GM12878 (cell line): Measurements from ENCODE around the gene IRF2. TPM values are rescaled to one million over a fixed set of nuclear protein-coding genes. Genes with fewer than 3 reads are reported as not detected.

Experiments used
- ATAC-seq: fragments of 200-7000 bp; cut with Tn5 transposase; 3 replicates; pipeline ENCODE4 v1.9.1; 2020; ENCODE audit warnings: mild to moderate bottlenecking, moderate library complexity
- BruUV-seq: library from RNA; stranded (reverse); fragments of 400-500 nt; replicated peaks from 2 replicates; lab custom pipeline; 2021; lab: Mats Ljungman, UMichigan
- CTCF ChIA-PET: fragments of 300-600 bp; sonication (Branson Sonifier 250); formaldehyde crosslinking; extraction: SDS; loops from one replicate; lab custom pipeline; 2021; ENCODE audit warnings: inconsistent platforms; lab: Yijun Ruan, JAX
- POLR2A ChIA-PET: fragments of 350-600 bp; formaldehyde crosslinking; extraction: SDS; loops from one replicate; lab custom pipeline; 2021; ENCODE audit warnings: inconsistent platforms; lab: Charles Lee
- RAD21 ChIA-PET: fragments of 300-600 bp; sonication (Branson Sonifier 250); formaldehyde crosslinking; loops from one replicate; lab custom pipeline; 2023; ENCODE audit warnings: antibody characterized with exemption; ENCODE audit not compliant: unreplicated experiment; lab: Charles Lee
- SMC1A ChIA-PET: fragments of 300-600 bp; sonication (Branson Sonifier 250); formaldehyde crosslinking; loops from one replicate; lab custom pipeline; 2023; ENCODE audit not compliant: unreplicated experiment, uncharacterized antibody; lab: Charles Lee
- DNase-seq: peaks from one replicate; pipeline ENCODE4 v3.0.0-alpha.2; 2011; ENCODE audit warnings: low read depth, low spot score
- FAIRE-seq: peaks from 3 replicates; lab custom pipeline; 2011; peaks lifted over from hg19 to GRCh38; lab: Jason Lieb, UNC
- H2AFZ ChIP-seq: 2 replicates; pipeline ENCODE4 v1.6.0; 2011; ENCODE audit warnings: low read depth, low read length, control low read depth; ENCODE audit not compliant: control insufficient read depth
- H3K27ac ChIP-seq: 2 replicates; pipeline ENCODE4 v1.5.1; 2011; ENCODE audit warnings: control low read depth; ENCODE audit not compliant: control insufficient read depth, insufficient read depth
- H3K27me3 ChIP-seq, 2 experiments: replicated peaks in 1 of 2; 2 replicates each; pipeline versions ENCODE4 v1.6.0 to v1.6.1; 2011; ENCODE audit warnings: low read length in 1 of 2; ENCODE audit not compliant: control insufficient read depth in 2 of 2, insufficient read depth in 2 of 2
- H3K36me3 ChIP-seq, 2 experiments: 2 replicates each; pipeline ENCODE4 v1.5.1; 2011; ENCODE audit warnings: low read length in 1 of 2; ENCODE audit not compliant: control insufficient read depth in 2 of 2, insufficient read depth in 2 of 2
- H3K4me1 ChIP-seq: 2 replicates; pipeline ENCODE4 v1.6.1; 2011; ENCODE audit warnings: mild to moderate bottlenecking, low read length, moderate library complexity, mixed read lengths; ENCODE audit not compliant: control insufficient read depth, insufficient read depth
- H3K4me2 ChIP-seq: 2 replicates; pipeline ENCODE4 v1.6.0; 2011; ENCODE audit warnings: control low read depth; ENCODE audit not compliant: control insufficient read depth, insufficient read depth
- H3K4me3 ChIP-seq: fragments of 200-600 bp; sonication (generic); 2 replicates; pipeline ENCODE4 v1.5.1; 2016
- H3K79me2 ChIP-seq: 2 replicates; pipeline ENCODE4 v1.6.0; 2011; ENCODE audit warnings: low read length; ENCODE audit not compliant: control insufficient read depth, insufficient read depth
- H3K9ac ChIP-seq: 2 replicates; pipeline ENCODE4 v1.8.0; 2011; ENCODE audit warnings: low read length, control low read depth, mixed read lengths; ENCODE audit not compliant: control insufficient read depth, insufficient read depth
- H3K9me3 ChIP-seq: replicated peaks from 3 replicates; pipeline ENCODE4 v1.5.1; 2011; ENCODE audit warnings: mild to moderate bottlenecking, low read length; ENCODE audit not compliant: control insufficient read depth, insufficient read depth
- H4K20me1 ChIP-seq: 2 replicates; pipeline ENCODE4 v1.6.0; 2011; ENCODE audit not compliant: control insufficient read depth, insufficient read depth
- ASH2L ChIP-seq: fragments of 300-600, 200-600 bp; sonication (generic); IDR thresholded peaks from 2 replicates; pipeline ENCODE4 v1.6.1; 2017; ENCODE audit warnings: low read depth, mild to moderate bottlenecking, borderline replicate concordance
- ATF7 ChIP-seq: fragments of 450-650 bp; IDR thresholded peaks from 2 replicates; pipeline ENCODE4 v1.6.1; 2016; ENCODE audit warnings: low read depth, mild to moderate bottlenecking
- BCL11A ChIP-seq: IDR thresholded peaks from 2 replicates; pipeline ENCODE4 v1.6.1; 2011; ENCODE audit warnings: low read depth, low read length
- MYB ChIP-seq: fragments of 150-350 bp; IDR thresholded peaks from 2 replicates; pipeline ENCODE4 v1.6.1; 2014; ENCODE audit warnings: mild to moderate bottlenecking, low read depth, low read length, borderline replicate concordance
- POLR2AphosphoS5 ChIP-seq: IDR thresholded peaks from 2 replicates; pipeline ENCODE4 v1.6.1; 2011; ENCODE audit warnings: mild to moderate bottlenecking, low read length, inconsistent platforms
- RELA ChIP-seq: fragments of 450-650 bp; IDR thresholded peaks from 2 replicates; pipeline ENCODE4 v1.8.0; 2014; ENCODE audit warnings: borderline replicate concordance; ENCODE audit not compliant: partially characterized antibody
- RFX5 ChIP-seq: IDR thresholded peaks from 2 replicates; pipeline ENCODE4 v1.6.1; 2011; ENCODE audit warnings: low read depth, low read length, improper control_type of control experiment
- SMAD5 ChIP-seq: IDR thresholded peaks from 2 replicates; pipeline ENCODE4 v1.6.1; 2016; ENCODE audit warnings: antibody characterized with exemption, low read depth
- SPI1 ChIP-seq: IDR thresholded peaks from 2 replicates; pipeline ENCODE4 v1.6.1; 2011; ENCODE audit warnings: low read depth, mild to moderate bottlenecking, low read length, moderate library complexity, borderline replicate concordance; ENCODE audit not compliant: insufficient read depth
- SRF ChIP-seq, 2 experiments: IDR thresholded peaks; 2 replicates each; pipeline ENCODE4 v1.6.1; 2011; ENCODE audit warnings: low read depth in 2 of 2, low read length in 2 of 2, mild to moderate bottlenecking in 1 of 2, moderate library complexity in 1 of 2
- SUZ12 ChIP-seq: fragments of 200-600 bp; sonication (generic); IDR thresholded peaks from one replicate; pipeline ENCODE4 v1.6.1; 2018; ENCODE audit warnings: antibody characterized with exemption, mild to moderate bottlenecking; ENCODE audit not compliant: unreplicated experiment
- TARDBP ChIP-seq: IDR thresholded peaks from 2 replicates; pipeline ENCODE4 v1.6.1; 2016; ENCODE audit warnings: borderline replicate concordance
- USF2 ChIP-seq: IDR thresholded peaks from 2 replicates; pipeline ENCODE4 v1.6.1; 2011; ENCODE audit warnings: low read depth, low read length, improper control_type of control experiment, borderline replicate concordance
- WRNIP1 ChIP-seq: IDR thresholded peaks from 2 replicates; pipeline ENCODE4 v1.6.1; 2011; ENCODE audit warnings: low read depth, low read length, improper control_type of control experiment, borderline replicate concordance
- ZNF274 ChIP-seq: IDR thresholded peaks from one replicate; pipeline ENCODE4 v1.8.0; 2011; ENCODE audit not compliant: insufficient read length, insufficient read depth
- ZNF592 ChIP-seq: fragments of 450-650 bp; IDR thresholded peaks from 2 replicates; pipeline ENCODE4 v1.6.1; 2017; ENCODE audit warnings: mild to moderate bottlenecking, moderate library complexity
- ZNF622 ChIP-seq: fragments of 450-650 bp; IDR thresholded peaks from 2 replicates; pipeline ENCODE4 v1.6.1; 2017; ENCODE audit warnings: mild to moderate bottlenecking, inconsistent platforms
- WGBS: methylation state at CpG from one replicate; pipeline ENCODE4 v1.1.6; 2016; ENCODE audit warnings: low lambda C conversion rate; ENCODE audit not compliant: insufficient replicate concordance, insufficient coverage; ENCODE audit errors: missing lambda C conversion rate; 5-methylcytosine and 5-hydroxymethylcytosine counted together
- in situ Hi-C: fragments of 300-500 bp; cut with MboI; formaldehyde crosslinking; loops from 9 replicates; pipeline ENCODE4 v1.14.3; 2018; ENCODE audit warnings: mixed read lengths
- intact Hi-C: fragments of 100-400 bp; cut with micrococcal nuclease; formaldehyde crosslinking; loops from one replicate; pipeline ENCODE4 v1.14.2; 2022; ENCODE audit not compliant: unreplicated experiment
- polyA plus RNA-seq, 11 experiments: library from polyadenylated mRNA; depleted of rRNA in 4 of 11; unstranded in 6 of 11; stranded (reverse) in 5 of 11; fragments of >200 nt; fragmentation: Nextera tagmentation in 4 of 11; fragmentation: Illumina TruSeq in 1 of 11; extraction: Ambion mirVana in 4 of 11; extraction: Trizol in 1 of 11; gene quantifications; 1 replicate in 1 of 11; 2 replicates in 10 of 11; pipeline versions ENCODE4 v1.2.1 to v1.2.3, GENCODE V29; 2011 to 2016; ENCODE audit warnings: inconsistent platforms in 2 of 11, missing spikeins in 2 of 11, low read depth in 1 of 11
- total RNA-seq, 4 experiments: library from RNA; depleted of rRNA in 3 of 4; stranded (reverse); fragments of >200 nt in 3 of 4; fragmentation: Illumina TruSeq in 1 of 4; extraction: Trizol in 1 of 4; gene quantifications; 2 replicates each; pipeline versions ENCODE4 v1.2.1 to v1.2.3, GENCODE V29; 2013 to 2021
- TF ChIP-seq, protein P1 (sequence below): fragments of 150-350 bp; IDR thresholded peaks from 2 replicates; pipeline ENCODE4 v1.6.1; 2014; ENCODE audit warnings: mild to moderate bottlenecking, low read depth, low read length

Gene IRF2
- total and polyA plus RNA-seq, 10 of the 15 experiments (the other 5 are each of a cell fraction or from before 2014, with no cell fraction given), result 45.1 to 99.3 (median 58.9) TPM

- Histone ChIP-seq H3K9ac (peak overlapping the region; percentile 67), H3K27me3 (no peaks in the 10 kb centered on the region), H3K9me3 (peaks cover 7% of the 10 kb centered on the region), H3K79me2 (peaks cover 51% of the 10 kb centered on the region), H3K4me2 (peak overlapping the region; percentile 56), H3K36me3 (peaks cover 17 to 39% of the 10 kb centered on the region in 2 experiments), H4K20me1 (no peaks in the 10 kb centered on the region), H2AFZ (peak overlapping the region; percentile 25; the same call in 1 of the 2 replicates), H3K4me3 (peak overlapping the region; percentile 58), H3K27ac (peak overlapping the region; percentile 95), H3K4me1 (peaks cover 69% of the 10 kb centered on the region)
- CTCF ChIA-PET, result interaction anchor here (0.7 to 2.8 kb wide), 16 partner anchors 8 to 157 kb away, joined by 3 to 11 read pairs (median 4); no protein-coding TSS in a partner anchor
- RAD21 ChIA-PET, result interaction anchor here (0.6 to 3.5 kb wide), 27 partner anchors 24 to 155 kb away, joined by 3 to 51 read pairs (median 5); partner anchors contain the start of gene IRF2
- DNase-seq, result peak; percentile 82
- FAIRE-seq, result peak; percentile 82
- no TSS peak for BruUV-seq
- peak; percentile 82 for ATAC-seq
- SMC1A ChIA-PET, result interaction anchor here (0.7 to 3.8 kb wide), 34 partner anchors 9 to 156 kb away, joined by 3 to 48 read pairs (median 4); no protein-coding TSS in a partner anchor
- in situ Hi-C loops, result no loop called here
- intact Hi-C loops, result loop anchor here (1.0 to 5.0 kb wide), 6 partner anchors 53 to 311 kb away; partner anchors contain the start of genes CENPU and IRF2
- WGBS, result 0% methylated on average over 5 of the region's 5 CpGs
- POLR2A ChIA-PET, result interaction anchor here (0.5 to 2.7 kb wide), 16 partner anchors 16 to 156 kb away, joined by 3 to 31 read pairs (median 4); partner anchors contain the start of gene IRF2
- TF ChIP-seq USF2, result no peak
- no peak for TF ChIP-seq ZNF592
- no peak for TF ChIP-seq ZNF274
- TF ChIP-seq TARDBP, result no peak
- TF ChIP-seq ASH2L, result no peak
- no peak for TF ChIP-seq RFX5
- peak; percentile 91 for TF ChIP-seq SPI1
- 0 out of 2 replicates have a peak, but pooled peaks have one; percentile 49 for TF ChIP-seq MYB
- TF ChIP-seq, protein P1, sequence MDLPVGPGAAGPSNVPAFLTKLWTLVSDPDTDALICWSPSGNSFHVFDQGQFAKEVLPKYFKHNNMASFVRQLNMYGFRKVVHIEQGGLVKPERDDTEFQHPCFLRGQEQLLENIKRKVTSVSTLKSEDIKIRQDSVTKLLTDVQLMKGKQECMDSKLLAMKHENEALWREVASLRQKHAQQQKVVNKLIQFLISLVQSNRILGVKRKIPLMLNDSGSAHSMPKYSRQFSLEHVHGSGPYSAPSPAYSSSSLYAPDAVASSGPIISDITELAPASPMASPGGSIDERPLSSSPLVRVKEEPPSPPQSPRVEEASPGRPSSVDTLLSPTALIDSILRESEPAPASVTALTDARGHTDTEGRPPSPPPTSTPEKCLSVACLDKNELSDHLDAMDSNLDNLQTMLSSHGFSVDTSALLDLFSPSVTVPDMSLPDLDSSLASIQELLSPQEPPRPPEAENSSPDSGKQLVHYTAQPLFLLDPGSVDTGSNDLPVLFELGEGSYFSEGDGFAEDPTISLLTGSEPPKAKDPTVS, result no peak
- TF ChIP-seq RELA, result peak; percentile 86
- no peak for TF ChIP-seq SRF (IDR thresholded peaks at IDR 0.05; ENCODE audit: low read depth in 2 of 2, low read length in 2 of 2)
- TF ChIP-seq SUZ12, result no peak
- peak; percentile 53; the same call in 1 of the 2 replicates for TF ChIP-seq POLR2AphosphoS5
- TF ChIP-seq ATF7, result no peak
- no peak for TF ChIP-seq SMAD5
- no peak for TF ChIP-seq ZNF622
- TF ChIP-seq WRNIP1, result no peak
- no peak for TF ChIP-seq BCL11A
Measured at GRCh38 chr4:184420881-184421416, 53.4 kb downstream of the IRF2 start.
